Skeletal muscle cell (primary cell): ENCODE data around the gene RCOR2.
"Not testable (repeated sequence)": the region's sequence is repeated elsewhere in the genome, so short reads cannot be mapped to it uniquely, and the experiment has no call there.

Source experiments
- DNase-seq: peaks from one replicate; pipeline ENCODE4 v3.0.0-alpha.2; 2010; ENCODE audit warnings: low read depth
- H3K4me3 ChIP-seq: 2 replicates; pipeline ENCODE4 v1.5.1; 2011; ENCODE audit warnings: low read depth, mild to moderate bottlenecking, control low read depth, low read length, moderate library complexity

Gene RCOR2

GRCh38 chr11:63916837-63917691 is at the start of gene RCOR2:
RCOR2 (minus strand) TSS chr11:63917164; CDS start chr11:63916456, 708 bp downstream.
- H3K4me3 ChIP-seq = peak within 1 kb of the TSS; percentile 71
- peak; percentile 62 for DNase-seq

DNA sequence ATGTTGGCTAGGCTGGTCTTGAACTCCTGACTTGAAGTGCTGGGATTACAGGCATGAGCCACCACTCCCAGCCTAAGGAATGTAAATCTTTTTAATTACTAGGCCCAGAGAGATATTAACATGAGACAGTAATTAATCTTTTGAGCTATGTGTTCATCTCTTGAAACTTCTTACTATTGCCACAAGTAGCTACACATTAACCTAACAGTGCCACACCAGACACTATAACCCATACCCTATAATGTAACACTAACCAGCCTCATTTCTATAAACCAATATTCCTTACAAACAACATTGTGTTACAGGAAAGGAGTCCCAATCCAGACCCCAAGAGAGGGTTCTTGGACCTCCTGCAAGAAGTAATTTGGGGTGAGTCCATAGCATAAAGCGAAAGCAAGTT is 49.5 kb upstream of the RCOR2 start:
- DNase-seq = no peak
- H3K4me3 ChIP-seq = no peak overlapping the region

DNA sequence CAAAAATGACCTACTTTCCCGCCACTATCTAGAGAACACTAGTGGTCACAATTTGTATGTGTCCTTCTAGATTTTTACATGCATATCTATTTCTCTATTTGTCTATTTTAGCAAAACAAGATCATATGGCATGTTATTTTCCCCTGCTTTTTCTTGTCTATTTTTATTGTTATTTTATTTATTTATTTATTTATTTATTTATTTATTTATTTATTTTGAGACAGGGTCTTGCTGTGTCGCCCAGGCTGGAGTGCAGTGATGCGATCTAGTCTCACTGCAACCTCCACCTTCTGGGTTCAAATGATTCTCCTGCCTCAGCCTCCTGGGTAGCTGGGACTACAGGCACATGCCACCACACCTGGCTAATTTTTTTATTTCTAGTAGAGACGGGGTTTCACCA is 46.9 kb upstream of the RCOR2 start:
- H3K4me3 ChIP-seq, DNase-seq: not testable (repeated sequence)

- DNase-seq = peak; percentile 37
- H3K4me3 ChIP-seq = no peak overlapping the region
Measured at GRCh38 chr11:63961608-63962412, 44.8 kb upstream of the RCOR2 start.

DNA sequence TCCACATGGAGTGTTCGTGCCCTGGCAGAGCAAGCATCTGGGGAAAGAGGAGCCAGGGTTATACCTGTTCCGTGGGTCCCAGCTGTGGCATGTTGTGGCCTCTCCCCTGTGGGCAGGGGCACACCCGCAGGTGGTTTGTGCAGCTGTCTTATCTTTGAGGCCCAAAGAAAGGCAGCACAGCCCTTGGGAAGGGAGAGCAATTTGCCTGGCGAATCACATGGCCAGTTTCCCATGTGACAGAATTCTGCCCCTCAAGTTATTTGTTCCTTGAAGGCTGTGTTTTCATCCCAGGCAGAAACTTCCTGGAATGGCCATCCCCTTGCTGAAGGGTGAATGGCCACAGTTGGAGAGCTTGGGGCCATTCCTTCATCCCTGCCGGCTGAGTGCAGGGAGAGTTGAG is 41.0 kb upstream of the RCOR2 start:
- no peak overlapping the region for H3K4me3 ChIP-seq
- DNase-seq = no peak

GRCh38 chr11:63952570-63952969 is 35.6 kb upstream of the RCOR2 start:
- H3K4me3 ChIP-seq = no peak overlapping the region
- DNase-seq = no peak

DNA sequence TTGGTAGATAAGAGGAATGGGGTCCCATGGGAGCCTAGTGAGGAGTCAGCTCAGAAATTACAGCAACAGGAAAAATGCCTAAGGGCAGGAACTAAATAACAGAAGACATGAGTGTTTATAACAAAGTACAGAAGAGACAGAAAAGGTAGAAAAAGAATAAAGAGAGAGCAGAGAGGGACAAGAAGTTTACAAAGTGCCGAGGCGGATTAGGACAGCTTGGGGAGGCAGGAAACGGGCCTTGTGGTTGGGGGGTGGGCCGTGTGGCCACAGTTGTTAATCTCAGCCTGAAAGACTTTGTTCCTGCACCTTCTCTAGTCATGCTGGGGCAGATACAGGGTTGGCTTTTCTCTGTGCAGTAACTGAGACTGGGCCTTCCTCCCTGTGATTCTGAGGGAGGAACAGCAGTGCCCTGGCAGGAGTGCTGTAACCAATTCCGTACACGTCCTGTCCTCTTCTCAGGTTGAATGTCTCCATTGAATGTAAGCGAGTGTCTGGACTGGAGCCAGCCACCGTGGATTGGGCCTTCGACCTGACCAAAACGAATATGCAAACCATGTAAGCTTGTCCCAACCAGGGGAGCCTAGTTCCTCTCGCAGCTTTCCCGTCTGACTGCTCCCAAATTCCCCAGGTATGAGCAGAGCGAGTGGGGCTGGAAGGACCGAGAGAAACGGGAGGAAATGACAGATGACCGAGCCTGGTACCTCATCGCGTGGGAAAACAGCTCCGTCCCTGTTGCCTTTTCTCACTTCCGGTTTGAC is 35.0 kb upstream of the RCOR2 start:
- no peak for DNase-seq

GRCh38 chr11:63945477-63946163 is 28.7 kb upstream of the RCOR2 start:
- DNase-seq = no peak
- H3K4me3 ChIP-seq = no peak overlapping the region

More for the DNA sequence above, 35.0 kb upstream of the RCOR2 start:
- no peak overlapping the region for H3K4me3 ChIP-seq

- no peak for DNase-seq
- no peak overlapping the region for H3K4me3 ChIP-seq
Measured at GRCh38 chr11:63944987-63945386, 28.0 kb upstream of the RCOR2 start.

DNA sequence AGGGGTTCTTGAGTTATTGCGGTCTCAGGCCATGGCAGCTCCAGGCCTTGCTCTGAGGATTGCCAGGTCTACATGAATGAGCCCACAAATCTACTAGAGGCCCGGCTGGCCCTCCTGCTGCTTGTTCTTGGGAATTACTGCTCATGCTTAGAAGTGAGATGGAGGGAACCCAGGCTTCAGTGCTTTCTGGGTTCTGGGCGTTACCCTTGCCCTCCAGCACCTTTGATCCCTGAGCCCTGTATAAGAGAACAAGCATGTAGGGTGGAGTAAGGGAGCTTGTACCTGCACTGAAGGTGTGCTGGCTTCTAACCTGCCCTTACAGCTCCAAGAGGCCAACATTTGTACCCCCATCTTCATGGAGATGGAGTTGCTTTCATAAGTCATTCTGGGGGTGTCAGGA is 25.8 kb upstream of the RCOR2 start:
- no peak overlapping the region for H3K4me3 ChIP-seq
- DNase-seq = no peak

DNA sequence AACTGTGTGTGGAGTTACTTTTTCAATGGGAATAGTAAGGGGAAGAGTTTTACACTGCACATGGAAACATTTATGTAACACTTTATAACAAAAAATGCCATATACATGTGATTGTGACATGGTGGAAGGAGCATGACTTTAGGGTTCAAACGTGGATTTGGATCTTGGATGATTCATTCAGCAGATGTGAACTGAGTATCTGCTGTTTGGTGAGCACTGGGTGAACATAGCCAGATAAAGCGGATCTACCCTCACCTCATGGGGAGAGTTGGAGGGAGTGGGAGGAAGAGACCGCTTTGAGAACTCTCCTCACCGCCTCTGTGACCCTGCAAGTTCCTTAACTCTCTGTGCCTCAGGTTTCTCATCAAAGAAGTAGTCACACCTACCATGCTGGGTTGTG is 24.9 kb upstream of the RCOR2 start:
- no peak for DNase-seq
- no peak overlapping the region for H3K4me3 ChIP-seq

GRCh38 chr11:63940786-63941185 is 23.8 kb upstream of the RCOR2 start:
- no peak for DNase-seq

GRCh38 chr11:63939397-63939891 is 22.5 kb upstream of the RCOR2 start:
- no peak for DNase-seq
- H3K4me3 ChIP-seq = peak overlapping the region; percentile 76

More at GRCh38 chr11:63940786-63941185, 23.8 kb upstream of the RCOR2 start:
- H3K4me3 ChIP-seq = no peak overlapping the region

- DNase-seq = peak; percentile 83
- peak within 1 kb of the TSS; percentile 76 for H3K4me3 ChIP-seq
Measured at GRCh38 chr11:63938479-63939396, 21.8 kb upstream of the RCOR2 start, which contains the start of gene NAA40. NAA40 (plus strand) TSS chr11:63939002; CDS start chr11:63939097, 95 bp downstream.

DNA sequence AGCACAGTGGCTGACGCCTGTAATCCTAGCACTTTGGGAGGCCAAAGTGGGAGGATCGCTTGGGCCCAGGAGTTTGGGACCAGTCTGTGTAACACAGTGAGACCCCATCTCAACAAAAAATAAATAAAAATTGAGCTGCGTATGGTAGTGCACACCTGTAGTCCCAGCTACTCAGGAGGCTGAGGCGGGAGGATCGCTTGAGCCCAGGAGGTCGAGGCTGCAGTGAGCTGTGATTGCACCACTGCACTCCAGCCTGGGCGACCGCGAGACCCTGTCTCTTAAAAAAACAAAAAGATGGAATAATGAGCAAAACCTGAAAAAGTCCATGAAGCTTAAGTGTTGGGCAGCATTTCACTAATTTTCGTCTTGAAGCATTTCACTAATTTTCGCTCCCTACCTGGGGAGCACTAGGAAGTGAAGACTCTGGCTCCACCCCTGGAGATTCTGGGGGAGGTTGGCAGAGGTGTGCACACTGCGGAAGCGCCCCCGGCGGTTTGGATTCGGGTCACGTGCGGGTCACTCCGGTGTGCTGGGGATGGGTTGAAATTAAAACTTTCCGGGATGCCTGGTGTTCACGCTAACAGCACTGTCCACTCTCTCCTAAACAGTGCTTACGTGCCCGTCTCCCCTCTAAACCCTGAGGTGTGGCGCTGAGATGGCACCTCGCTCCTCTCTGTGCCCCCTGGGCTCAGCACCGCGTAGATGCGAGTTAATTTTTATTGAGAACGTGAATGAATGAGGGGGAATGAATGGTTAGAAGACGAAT is 20.9 kb upstream of the RCOR2 start:
- DNase-seq = no peak
- peak overlapping the region; percentile 76 for H3K4me3 ChIP-seq

GRCh38 chr11:63933459-63933858 is 16.5 kb upstream of the RCOR2 start:
- H3K4me3 ChIP-seq = no peak overlapping the region
- DNase-seq = no peak

- H3K4me3 ChIP-seq = no peak overlapping the region
- no peak for DNase-seq
Measured at GRCh38 chr11:63931876-63932275, 14.9 kb upstream of the RCOR2 start.
